GM23338 (cell line): Measurements from ENCODE around the gene MFAP3L. TPM values are rescaled to one million over a fixed set of nuclear protein-coding genes. Genes with fewer than 3 reads are reported as not detected.

ENCODE experiments used
- ATAC-seq: fragments of 200-7000 bp; cut with Tn5 transposase; 3 replicates; pipeline ENCODE4 v1.9.1; 2020
- DNase-seq: peaks from one replicate; pipeline ENCODE4 v3.0.0-alpha.2; 2015; ENCODE audit warnings: low spot score
- H2AFZ ChIP-seq: fragments of 200-600 bp; sonication (generic); 2 replicates; pipeline ENCODE4 v1.8.0; 2016; ENCODE audit warnings: antibody characterized with exemption, mild to moderate bottlenecking, moderate library complexity
- H3F3A ChIP-seq: fragments of 200-600 bp; sonication (generic); replicated peaks from 2 replicates; pipeline ENCODE4 v1.8.0; 2017; ENCODE audit warnings: antibody characterized with exemption, mixed run types, low read depth
- H3K27ac ChIP-seq: fragments of 200-600 bp; sonication (generic); 2 replicates; pipeline ENCODE4 v1.6.1; 2016; ENCODE audit warnings: low read depth
- H3K27me3 ChIP-seq: fragments of 200-600 bp; sonication (generic); 2 replicates; pipeline ENCODE4 v1.8.0; 2016; ENCODE audit warnings: mild to moderate bottlenecking, mixed run types, moderate library complexity; ENCODE audit not compliant: insufficient read depth
- H3K36me3 ChIP-seq: fragments of 200-600 bp; sonication (generic); 2 replicates; pipeline ENCODE4 v1.8.0; 2016; ENCODE audit warnings: mild to moderate bottlenecking; ENCODE audit not compliant: insufficient read depth
- H3K4me1 ChIP-seq: fragments of 200-600 bp; sonication (generic); 2 replicates; pipeline ENCODE4 v1.8.0; 2016; ENCODE audit warnings: mild to moderate bottlenecking, moderate library complexity; ENCODE audit not compliant: insufficient read depth
- H3K4me2 ChIP-seq: fragments of 200-600 bp; sonication (generic); 2 replicates; pipeline ENCODE4 v1.7.1; 2017; ENCODE audit warnings: mixed run types
- H3K4me3 ChIP-seq: fragments of 200-600 bp; sonication (generic); 2 replicates; pipeline ENCODE4 v1.6.1; 2016; ENCODE audit warnings: mixed run types
- H3K79me2 ChIP-seq: fragments of 200-600 bp; sonication (generic); replicated peaks from 2 replicates; pipeline ENCODE4 v1.8.0; 2017; ENCODE audit warnings: mild to moderate bottlenecking; ENCODE audit not compliant: insufficient read depth
- H3K9me2 ChIP-seq: fragments of 200-600 bp; sonication (generic); 2 replicates; pipeline ENCODE4 v1.8.0; 2017; ENCODE audit not compliant: insufficient read depth
- H4K20me1 ChIP-seq: fragments of 200-600 bp; sonication (generic); replicated peaks from 2 replicates; pipeline ENCODE4 v1.8.0; 2017; ENCODE audit warnings: mild to moderate bottlenecking; ENCODE audit not compliant: insufficient read depth
- H3K27ac Mint-ChIP-seq: 2 replicates; pipeline ENCODE4 v1.8.0; 2020; ENCODE audit warnings: inconsistent platforms, mild to moderate bottlenecking, moderate library complexity, mixed read lengths
- H3K27me3 Mint-ChIP-seq: 3 replicates; pipeline ENCODE4 v1.8.0; 2022; ENCODE audit warnings: low read depth, mild to moderate bottlenecking, moderate library complexity, mixed read lengths, inconsistent platforms; ENCODE audit not compliant: insufficient read depth, poor library complexity
- H3K36me3 Mint-ChIP-seq: 3 replicates; pipeline ENCODE4 v1.8.0; 2021; ENCODE audit warnings: low read depth, mild to moderate bottlenecking, inconsistent platforms, moderate library complexity, mixed read lengths
- H3K4me1 Mint-ChIP-seq: 3 replicates; pipeline ENCODE4 v1.8.0; 2020; ENCODE audit warnings: mild to moderate bottlenecking, inconsistent platforms, mixed read lengths
- H3K4me3 Mint-ChIP-seq: 3 replicates; pipeline ENCODE4 v1.8.0; 2021; ENCODE audit warnings: moderate library complexity, mild to moderate bottlenecking, inconsistent platforms, mixed read lengths
- H3K9me3 Mint-ChIP-seq: 3 replicates; pipeline ENCODE4 v1.8.0; 2020; ENCODE audit warnings: moderate library complexity, mild to moderate bottlenecking, inconsistent platforms, mixed read lengths
- CREB1 ChIP-seq: fragments of 250-450 bp; sonication (Bioruptor Pico); IDR thresholded peaks from 2 replicates; pipeline ENCODE4 v1.5.0; 2020; ENCODE audit warnings: low read depth, mild to moderate bottlenecking, moderate library complexity
- ETS1 ChIP-seq: IDR thresholded peaks from 2 replicates; pipeline ENCODE4 v1.6.1; 2016; ENCODE audit warnings: antibody characterized with exemption
- EZH2 ChIP-seq: fragments of 200-600 bp; sonication (generic); IDR thresholded peaks from one replicate; pipeline ENCODE4 v1.8.0; 2017; ENCODE audit warnings: antibody characterized with exemption, mild to moderate bottlenecking, low read depth; ENCODE audit not compliant: unreplicated experiment
- EZH2phosphoT487 ChIP-seq: fragments of 200-600 bp; sonication (generic); IDR thresholded peaks from one replicate; pipeline ENCODE4 v1.8.1; 2018; ENCODE audit warnings: antibody characterized with exemption; ENCODE audit not compliant: unreplicated experiment
- REST ChIP-seq: IDR thresholded peaks from one replicate; pipeline ENCODE4 v1.6.1; 2018; ENCODE audit warnings: antibody characterized with exemption; ENCODE audit not compliant: unreplicated experiment
- STAT1 ChIP-seq: IDR thresholded peaks from one replicate; pipeline ENCODE4 v1.6.1; 2016; ENCODE audit warnings: antibody characterized with exemption; ENCODE audit not compliant: unreplicated experiment
- ZNF462 ChIP-seq: fragments of 250-450 bp; sonication (Bioruptor Pico); IDR thresholded peaks from 2 replicates; pipeline ENCODE4 v1.5.0; 2020; ENCODE audit warnings: mild to moderate bottlenecking, moderate library complexity
- polyA plus RNA-seq: library from polyadenylated mRNA; unstranded; fragments of >200 nt; fragmentation: Nextera tagmentation; extraction: Ambion mirVana; gene quantifications from 2 replicates; pipeline ENCODE4 v1.2.1, GENCODE V29; 2016
- total RNA-seq: library from RNA; depleted of rRNA; stranded (reverse); fragments of >200 nt; shearing (Covaris generic); gene quantifications from 2 replicates; pipeline ENCODE4 v1.2.3, GENCODE V29; 2014

The MFAP3L gene
- total and polyA plus RNA-seq, 2 experiments from 2014 or later, result 3.4 to 7.9 TPM

- TF ChIP-seq EZH2phosphoT487 (no peak), CREB1 (no peak), ZNF462 (no peak), ETS1 (no peak)
- Mint-ChIP-seq H3K36me3 (no peaks in the 10 kb centered on the region; the same call in 2 of the 3 replicates), H3K27me3 (peaks cover 5% of the 10 kb centered on the region), H3K9me3 (no peaks in the 10 kb centered on the region; the same call in 2 of the 3 replicates), H3K4me3 (no peak overlapping the region), H3K4me1 (no peaks in the 10 kb centered on the region; the same call in 2 of the 3 replicates), H3K27ac (no peak overlapping the region)
- no peaks in the 10 kb centered on the region for H3K4me1 ChIP-seq
- no peaks in the 10 kb centered on the region for H3F3A ChIP-seq
- H3K9me2 ChIP-seq, result 0 out of 2 replicates have a peak, but pooled peaks cover 4% of the 10 kb centered on the region
- no peaks in the 10 kb centered on the region for H4K20me1 ChIP-seq
- no peaks in the 10 kb centered on the region for H3K36me3 ChIP-seq
- H2AFZ ChIP-seq, result no peak overlapping the region
- no peak overlapping the region for H3K27ac ChIP-seq
- no peak for DNase-seq
- H3K27me3 ChIP-seq, result no peaks in the 10 kb centered on the region
- no peaks in the 10 kb centered on the region for H3K79me2 ChIP-seq
- no peak overlapping the region for H3K4me3 ChIP-seq
- no peak overlapping the region for H3K4me2 ChIP-seq
- no peak for ATAC-seq
These were observed 62.2 kb downstream of the MFAP3L start for GRCh38 chr4:169963998-169964397.

GRCh38 chr4:169959254-169959653 lies 66.9 kb downstream of the MFAP3L start:
- H3K27me3 ChIP-seq, result no peaks in the 10 kb centered on the region
- H3K4me3 ChIP-seq, result no peak overlapping the region
- H2AFZ ChIP-seq, result no peak overlapping the region
- H3K4me1 ChIP-seq, result peaks cover 16% of the 10 kb centered on the region; the same call in 1 of the 2 replicates
- no peaks in the 10 kb centered on the region for H3K79me2 ChIP-seq
- H3K9me2 ChIP-seq, result no peaks in the 10 kb centered on the region
- no peak for TF ChIP-seq EZH2
- TF ChIP-seq REST, result no peak
- TF ChIP-seq STAT1, result no peak
- TF ChIP-seq ETS1, result no peak
- no peaks in the 10 kb centered on the region for H3K36me3 ChIP-seq
- Mint-ChIP-seq H3K4me1 (peaks cover 19% of the 10 kb centered on the region), H3K27ac (no peak overlapping the region), H3K4me3 (no peak overlapping the region), H3K27me3 (peaks cover 4% of the 10 kb centered on the region), H3K9me3 (no peaks in the 10 kb centered on the region; the same call in 2 of the 3 replicates), H3K36me3 (no peaks in the 10 kb centered on the region; the same call in 2 of the 3 replicates)
- no peak overlapping the region for H3K27ac ChIP-seq
- H3F3A ChIP-seq, result no peaks in the 10 kb centered on the region
- H4K20me1 ChIP-seq, result no peaks in the 10 kb centered on the region
- H3K4me2 ChIP-seq, result no peak overlapping the region
- ATAC-seq (no peak), DNase-seq (no peak)
